Measurements from ENCODE around the gene CTNNBIP1. TPM values are rescaled to one million over a fixed set of nuclear protein-coding genes. Genes with fewer than 3 reads are reported as not detected.

Gene CTNNBIP1
- polyA plus RNA-seq, 3 donors: 26.2 to 26.8 (median 26.3) TPM

- peaks cover 5 to 6% of the 10 kb centered on the region in 2 donors for H3K4me1 ChIP-seq (ENCODE audit: control insufficient read depth in 1 of 2, insufficient read depth in 2 of 2, low read length in 2 of 2)
- H3K4me3 ChIP-seq (replicated peaks in 1 of 3; ENCODE audit: low read depth in 2 of 3, low read length in 3 of 3): no peak overlapping the region
- H3K9ac ChIP-seq (ENCODE audit: insufficient read depth, low read length, poor library complexity, severe bottlenecking): no peak overlapping the region
- H4K20me1 ChIP-seq (ENCODE audit: insufficient read depth, low read length): no peaks in the 10 kb centered on the region
- no peaks in the 10 kb centered on the region for H3K27me3 ChIP-seq (ENCODE audit: control insufficient read depth in 2 of 2, insufficient read depth in 2 of 2, low read length in 2 of 2)
- DNase-seq: no peak
- WGBS (ENCODE audit: insufficient coverage): 98% methylated on average over 4 of the region's 5 CpGs
- H3K79me2 ChIP-seq (ENCODE audit: insufficient read depth, low read length): no peaks in the 10 kb centered on the region
- H2AFZ ChIP-seq (ENCODE audit: insufficient read depth, low read depth, low read length, poor library complexity, severe bottlenecking): no peak overlapping the region
- no peak overlapping the region for H3K4me3 Mint-ChIP-seq
- peaks cover 0 to 4% (median 0%) of the 10 kb centered on the region in 3 donors for H3K27me3 Mint-ChIP-seq (ENCODE audit: low read depth in 3 of 3)
- H3K4me2 ChIP-seq (replicated peaks; ENCODE audit: extremely low read depth, low read length, poor library complexity, severe bottlenecking): no peak overlapping the region
- H3K36me3 Mint-ChIP-seq: peaks cover 25 to 49% of the 10 kb centered on the region in 2 donors
- no peaks in the 10 kb centered on the region for H3K9me3 ChIP-seq (replicated peaks in 1 of 2; ENCODE audit: control insufficient read depth in 1 of 2, insufficient read depth in 1 of 2, low read length in 2 of 2)
- no peak for TF ChIP-seq CTCF (IDR thresholded peaks at IDR 0.05)
- intact Hi-C loops (cut with micrococcal nuclease): loop anchor here in 1 of 2 donors (2.0 to 10.0 kb wide), 2 partner anchors 69 to 161 kb away; partner anchors contain the start of genes LZIC, NMNAT1 and UBE4B
- H3K9me3 Mint-ChIP-seq: no peaks in the 10 kb centered on the region
- no peak overlapping the region for H3K27ac ChIP-seq (ENCODE audit: low read depth in 1 of 2, low read length in 2 of 2)
- H3K27ac Mint-ChIP-seq: peak overlapping the region in 3 of 7 donors; percentile 13 to 23 (median 18)
- H3K4me1 Mint-ChIP-seq: peaks cover 7% of the 10 kb centered on the region
- H3K36me3 ChIP-seq (replicated peaks in 1 of 2; ENCODE audit: control insufficient read depth in 1 of 2, insufficient read depth in 2 of 2, low read length in 2 of 2): peaks cover 31 to 52% of the 10 kb centered on the region in 2 donors
Measured at GRCh38 chr1:9873992-9874391, 36.1 kb downstream of the CTNNBIP1 start.

GRCh38 chr1:9873385-9873784, 36.7 kb downstream of the CTNNBIP1 start:
- Histone ChIP-seq H3K4me3 (replicated peaks in 1 of 3; ENCODE audit: low read depth in 2 of 3, low read length in 3 of 3) (no peak overlapping the region), H3K27me3 (ENCODE audit: control insufficient read depth in 2 of 2, insufficient read depth in 2 of 2, low read length in 2 of 2) (no peaks in the 10 kb centered on the region), H3K79me2 (ENCODE audit: insufficient read depth, low read length) (no peaks in the 10 kb centered on the region), H4K20me1 (ENCODE audit: insufficient read depth, low read length) (no peaks in the 10 kb centered on the region), H3K4me1 (ENCODE audit: control insufficient read depth in 1 of 2, insufficient read depth in 2 of 2, low read length in 2 of 2) (peaks cover 5 to 6% of the 10 kb centered on the region in 2 donors), H3K9me3 (replicated peaks in 1 of 2; ENCODE audit: control insufficient read depth in 1 of 2, insufficient read depth in 1 of 2, low read length in 2 of 2) (no peaks in the 10 kb centered on the region), H2AFZ (ENCODE audit: insufficient read depth, low read depth, low read length, poor library complexity, severe bottlenecking) (no peak overlapping the region), H3K36me3 (replicated peaks in 1 of 2; ENCODE audit: control insufficient read depth in 1 of 2, insufficient read depth in 2 of 2, low read length in 2 of 2) (peaks cover 31 to 53% of the 10 kb centered on the region in 2 donors), H3K27ac (ENCODE audit: low read depth in 1 of 2, low read length in 2 of 2) (no peak overlapping the region), H3K9ac (ENCODE audit: insufficient read depth, low read length, poor library complexity, severe bottlenecking) (no peak overlapping the region), H3K4me2 (replicated peaks; ENCODE audit: extremely low read depth, low read length, poor library complexity, severe bottlenecking) (no peak overlapping the region)
- peaks cover 0 to 4% (median 0%) of the 10 kb centered on the region in 3 donors for H3K27me3 Mint-ChIP-seq (ENCODE audit: low read depth in 3 of 3)
- no peak overlapping the region for H3K27ac Mint-ChIP-seq
- peaks cover 7% of the 10 kb centered on the region for H3K4me1 Mint-ChIP-seq
- WGBS (ENCODE audit: insufficient coverage): no CpG with 5 or more reads among the region's 5 CpGs
- intact Hi-C loops (cut with micrococcal nuclease): loop anchor here in 1 of 2 donors (10.0 kb wide), 1 partner anchor 161 kb away; the partner anchor contains the start of gene UBE4B
- DNase-seq: peak in 1 of 3 donors; percentile 0
- no peak overlapping the region for H3K4me3 Mint-ChIP-seq
- H3K36me3 Mint-ChIP-seq: peaks cover 26 to 54% of the 10 kb centered on the region in 2 donors
- H3K9me3 Mint-ChIP-seq: no peaks in the 10 kb centered on the region
- no peak for TF ChIP-seq CTCF (IDR thresholded peaks at IDR 0.05)

Data from CD14-positive monocyte (primary cell).